Central memory CD8-positive, alpha-beta T cell (primary cell): ENCODE results near the gene DIP2C.

Source experiments
- ATAC-seq: fragments of 150-1000 bp; cut with Tn5 transposase; replicated peaks from 2 replicates; pipeline ENCODE4 v1.10.0; 2022; ENCODE audit warnings: mild to moderate bottlenecking, moderate FRiP score, moderate number of reproducible peaks; ENCODE audit not compliant: poor library complexity, severe bottlenecking; ENCODE audit errors: extremely low read depth
- DNase-seq, 2 donors: peaks; one replicate each; pipeline ENCODE4 v3.0.0; 2021; ENCODE audit warnings: low spot score in 2 of 2
- H3K27ac Mint-ChIP-seq: one replicate; pipeline ENCODE4 v1.8.0; 2022; ENCODE audit warnings: low read depth, mild to moderate bottlenecking, moderate library complexity, mixed read lengths
- H3K27me3 Mint-ChIP-seq: one replicate; pipeline ENCODE4 v1.8.0; 2022; ENCODE audit warnings: mixed read lengths
- H3K36me3 Mint-ChIP-seq: one replicate; pipeline ENCODE4 v1.8.0; 2022; ENCODE audit warnings: mild to moderate bottlenecking, moderate library complexity, mixed read lengths; ENCODE audit not compliant: insufficient read depth
- H3K4me1 Mint-ChIP-seq: one replicate; pipeline ENCODE4 v1.8.0; 2022; ENCODE audit warnings: mixed read lengths
- H3K4me3 Mint-ChIP-seq: one replicate; pipeline ENCODE4 v1.8.0; 2022; ENCODE audit warnings: mild to moderate bottlenecking, moderate library complexity, mixed read lengths
- H3K9me3 Mint-ChIP-seq: one replicate; pipeline ENCODE4 v1.8.0; 2022; ENCODE audit warnings: mixed read lengths

The DIP2C gene

DNA sequence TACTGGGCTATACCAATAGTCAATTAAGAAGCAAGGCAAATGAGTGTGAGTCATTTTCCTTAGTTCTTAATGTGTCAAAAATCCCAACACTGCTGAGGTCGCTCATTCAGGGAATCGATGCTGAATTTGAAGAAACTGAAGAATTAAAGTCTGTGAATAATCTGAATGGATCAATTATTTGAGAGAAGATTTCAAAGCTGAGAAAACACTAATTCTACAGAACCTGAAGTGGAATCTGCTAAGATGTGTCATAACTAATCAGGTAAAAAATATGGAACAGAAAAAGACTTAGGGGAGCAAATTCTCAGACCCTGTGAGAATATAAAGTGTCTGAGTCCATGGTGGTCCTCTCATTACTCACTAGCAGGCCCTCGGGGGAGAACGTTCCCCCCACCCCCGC is 125.6 kb downstream of the DIP2C start:
- ATAC-seq (no peak), DNase-seq (no peak)
- H3K4me1 Mint-ChIP-seq, result no peaks in the 10 kb centered on the region
- H3K36me3 Mint-ChIP-seq, result peaks cover 2% of the 10 kb centered on the region
- no peak overlapping the region for H3K27ac Mint-ChIP-seq
- H3K27me3 Mint-ChIP-seq, result peaks cover 42% of the 10 kb centered on the region
- H3K9me3 Mint-ChIP-seq, result peaks cover 4% of the 10 kb centered on the region
- no peak overlapping the region for H3K4me3 Mint-ChIP-seq

GRCh38 chr10:562142-562541 is 127.3 kb downstream of the DIP2C start:
- Mint-ChIP-seq H3K9me3 (peaks cover 4% of the 10 kb centered on the region), H3K27me3 (peaks cover 44% of the 10 kb centered on the region), H3K4me3 (no peak overlapping the region), H3K36me3 (peaks cover 2% of the 10 kb centered on the region), H3K27ac (no peak overlapping the region), H3K4me1 (no peaks in the 10 kb centered on the region)
- DNase-seq, result no peak
- ATAC-seq, result no peak

- Mint-ChIP-seq H3K4me3 (no peak overlapping the region), H3K36me3 (peaks cover 2% of the 10 kb centered on the region), H3K9me3 (peaks cover 4% of the 10 kb centered on the region), H3K27me3 (peaks cover 46% of the 10 kb centered on the region), H3K27ac (no peak overlapping the region), H3K4me1 (no peaks in the 10 kb centered on the region)
- no peak for DNase-seq
- ATAC-seq, result no peak
Observed at GRCh38 chr10:561721-562120, 127.7 kb downstream of the DIP2C start.

DNA sequence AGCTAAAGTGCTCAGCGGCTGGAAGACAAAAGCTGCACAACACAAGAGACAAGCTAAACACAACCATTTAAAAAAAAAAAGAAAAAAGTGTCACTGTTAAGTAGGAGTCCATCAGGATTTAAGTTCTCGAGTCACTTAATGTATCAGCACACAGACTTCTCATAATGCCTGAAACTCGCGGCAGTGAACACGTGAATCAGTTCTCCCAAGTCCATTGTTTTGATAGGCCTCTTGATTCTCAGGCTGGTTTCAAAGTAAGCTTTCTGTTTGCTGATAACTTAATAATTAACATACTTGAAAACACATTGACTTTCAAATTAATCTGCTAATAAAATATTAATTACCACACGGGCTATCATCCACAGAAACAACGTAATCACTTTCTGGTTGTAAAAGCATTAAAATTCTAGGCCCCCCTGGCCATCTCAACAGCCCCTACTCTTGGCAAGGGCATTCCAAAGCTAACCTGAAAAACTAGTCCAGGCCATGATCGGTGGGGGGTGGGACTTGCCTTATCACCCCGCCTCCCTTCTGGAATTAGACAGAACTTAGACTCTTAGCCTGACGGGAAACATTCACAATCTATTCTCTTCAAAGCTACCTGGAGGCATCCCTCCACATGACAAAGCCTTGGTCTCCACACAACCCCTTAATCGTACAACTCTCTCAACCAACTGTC is 129.0 kb downstream of the DIP2C start:
- no peaks in the 10 kb centered on the region for H3K4me1 Mint-ChIP-seq
- no peak overlapping the region for H3K4me3 Mint-ChIP-seq
- DNase-seq (no peak), ATAC-seq (no peak)
- H3K36me3 Mint-ChIP-seq, result peaks cover under 1% of the 10 kb centered on the region
- peaks cover 4% of the 10 kb centered on the region for H3K9me3 Mint-ChIP-seq
- H3K27me3 Mint-ChIP-seq, result peaks cover 46% of the 10 kb centered on the region
- H3K27ac Mint-ChIP-seq, result no peak overlapping the region

DNA sequence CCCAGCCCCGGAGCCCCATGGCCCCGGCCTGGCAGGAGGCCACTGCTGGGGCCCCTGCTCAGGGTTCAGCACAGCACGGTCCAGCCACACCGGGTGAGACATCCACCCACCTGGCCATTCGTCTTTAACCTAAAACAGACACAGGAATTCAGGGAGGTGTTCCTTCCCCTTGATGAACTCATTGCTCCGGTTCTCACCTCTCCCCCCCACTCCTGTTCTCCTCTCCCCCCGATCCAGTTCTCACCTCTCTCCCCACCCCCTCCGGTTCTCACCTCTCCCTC is 129.8 kb downstream of the DIP2C start:
- no peak overlapping the region for H3K27ac Mint-ChIP-seq
- no peak for ATAC-seq
- DNase-seq, result no peak

DNA sequence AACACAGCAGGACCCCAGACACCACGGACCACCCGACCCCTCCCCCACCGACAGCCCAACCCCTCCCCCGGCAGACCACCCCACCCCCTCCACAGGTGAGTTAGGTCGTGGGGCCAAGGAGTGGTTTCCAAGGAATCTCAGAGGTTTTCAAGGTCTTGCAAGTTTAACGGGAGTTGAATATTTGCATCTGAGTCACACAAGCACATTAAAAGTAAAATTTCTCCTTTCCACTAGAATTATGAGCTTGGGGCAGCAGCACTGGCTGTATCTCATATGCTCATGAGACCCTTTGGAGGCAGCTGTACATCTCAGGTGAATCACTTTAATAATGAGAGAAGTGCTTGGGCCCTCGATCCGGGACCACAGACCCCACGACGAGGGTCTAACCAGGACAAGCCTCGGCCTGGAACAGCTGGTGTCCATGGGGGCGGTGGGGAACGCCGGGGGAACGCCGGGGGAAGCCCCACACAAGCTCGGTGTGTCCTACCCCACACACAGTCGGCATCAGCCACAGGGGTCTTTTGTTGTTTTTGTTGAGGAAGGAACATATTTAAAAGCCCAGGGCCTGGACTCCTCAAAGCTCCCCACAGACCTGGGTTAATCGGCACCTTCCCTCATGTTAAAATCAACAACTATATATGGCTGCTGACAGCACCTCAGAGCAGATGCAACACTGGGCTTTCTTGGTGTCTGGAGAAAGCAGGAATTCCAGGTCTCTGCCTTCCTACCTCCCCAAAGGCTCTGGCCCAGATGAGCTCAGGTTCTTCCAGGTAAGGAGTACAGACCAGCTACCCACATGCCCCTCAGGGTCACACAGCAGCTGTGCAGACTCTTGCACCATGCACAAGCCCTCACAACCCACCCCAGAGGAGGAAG is 130.3 kb downstream of the DIP2C start:
- no peak overlapping the region for H3K4me3 Mint-ChIP-seq
- H3K4me1 Mint-ChIP-seq, result no peaks in the 10 kb centered on the region
- ATAC-seq (no peak), DNase-seq (no peak)
- H3K27ac Mint-ChIP-seq, result no peak overlapping the region
- no peaks in the 10 kb centered on the region for H3K36me3 Mint-ChIP-seq
- H3K27me3 Mint-ChIP-seq, result peaks cover 44% of the 10 kb centered on the region
- peaks cover 4% of the 10 kb centered on the region for H3K9me3 Mint-ChIP-seq

More for the DNA sequence above, 129.8 kb downstream of the DIP2C start:
- Mint-ChIP-seq H3K9me3 (peaks cover 4% of the 10 kb centered on the region), H3K27me3 (peaks cover 46% of the 10 kb centered on the region), H3K36me3 (no peaks in the 10 kb centered on the region), H3K4me1 (no peaks in the 10 kb centered on the region), H3K4me3 (no peak overlapping the region)

DNA sequence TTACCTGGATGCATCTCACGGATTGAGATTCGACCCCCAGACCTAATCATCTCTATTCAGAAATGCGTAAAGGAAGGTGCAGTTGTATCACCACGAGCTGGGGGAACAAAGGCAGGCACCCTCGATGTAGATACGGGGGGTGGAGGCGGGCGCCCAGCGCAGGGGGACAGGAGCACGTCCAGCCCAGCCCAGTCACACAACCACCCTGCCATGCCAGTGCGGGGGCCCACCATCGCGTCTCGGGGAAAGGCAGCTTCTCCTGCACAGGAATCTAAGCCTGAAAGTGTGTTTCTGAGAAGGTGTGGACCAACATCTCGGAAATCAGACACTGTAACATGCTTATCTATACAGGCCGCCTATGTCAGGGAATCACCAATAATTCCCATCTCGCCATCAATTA is 131.1 kb downstream of the DIP2C start:
- Mint-ChIP-seq H3K36me3 (no peaks in the 10 kb centered on the region), H3K4me3 (no peak overlapping the region), H3K27ac (no peak overlapping the region), H3K27me3 (peaks cover 44% of the 10 kb centered on the region), H3K9me3 (peaks cover 2% of the 10 kb centered on the region), H3K4me1 (no peaks in the 10 kb centered on the region)
- DNase-seq (no peak), ATAC-seq (no peak)

DNA sequence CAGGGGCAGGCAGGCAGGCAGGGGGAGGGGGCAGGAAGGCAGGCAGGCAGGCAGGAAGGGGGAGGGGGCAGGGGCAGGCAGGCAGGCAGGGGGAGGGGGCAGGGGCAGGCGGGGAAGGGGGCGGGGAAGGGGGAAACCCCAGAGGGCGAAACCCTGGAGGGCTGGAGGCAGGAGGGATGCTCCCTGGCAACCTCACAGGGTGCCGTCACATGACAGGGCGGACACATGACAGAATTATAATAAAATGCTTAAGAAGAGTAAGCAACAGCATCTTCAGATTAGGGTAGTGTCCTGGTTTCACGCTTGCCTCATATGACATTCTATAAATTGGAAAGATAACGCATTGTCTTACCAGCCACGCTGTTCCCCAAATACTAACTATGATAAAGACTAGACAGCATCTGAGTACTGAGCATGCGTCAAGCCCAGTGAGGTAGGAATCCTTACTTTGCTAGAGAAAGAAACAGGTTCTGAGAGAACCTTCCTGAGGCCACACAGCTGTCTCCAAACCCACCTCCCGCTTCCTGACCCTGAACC is 131.6 kb downstream of the DIP2C start:
- no peak overlapping the region for H3K4me3 Mint-ChIP-seq
- H3K27me3 Mint-ChIP-seq, result peaks cover 43% of the 10 kb centered on the region
- DNase-seq (no peak), ATAC-seq (no peak)
- no peaks in the 10 kb centered on the region for H3K9me3 Mint-ChIP-seq
- no peaks in the 10 kb centered on the region for H3K36me3 Mint-ChIP-seq
- no peaks in the 10 kb centered on the region for H3K4me1 Mint-ChIP-seq
- no peak overlapping the region for H3K27ac Mint-ChIP-seq

GRCh38 chr10:556971-557637 is 132.4 kb downstream of the DIP2C start:
- no peaks in the 10 kb centered on the region for H3K36me3 Mint-ChIP-seq
- DNase-seq (no peak), ATAC-seq (no peak)
- H3K4me3 Mint-ChIP-seq, result no peak overlapping the region
- H3K9me3 Mint-ChIP-seq, result no peaks in the 10 kb centered on the region
- no peak overlapping the region for H3K27ac Mint-ChIP-seq
- no peaks in the 10 kb centered on the region for H3K4me1 Mint-ChIP-seq
- peaks cover 42% of the 10 kb centered on the region for H3K27me3 Mint-ChIP-seq

GRCh38 chr10:555682-556350 is 133.7 kb downstream of the DIP2C start:
- Mint-ChIP-seq H3K9me3 (no peaks in the 10 kb centered on the region), H3K4me3 (no peak overlapping the region), H3K27me3 (peaks cover 50% of the 10 kb centered on the region), H3K27ac (no peak overlapping the region), H3K36me3 (no peaks in the 10 kb centered on the region), H3K4me1 (no peaks in the 10 kb centered on the region)
- ATAC-seq (no peak), DNase-seq (no peak)

DNA sequence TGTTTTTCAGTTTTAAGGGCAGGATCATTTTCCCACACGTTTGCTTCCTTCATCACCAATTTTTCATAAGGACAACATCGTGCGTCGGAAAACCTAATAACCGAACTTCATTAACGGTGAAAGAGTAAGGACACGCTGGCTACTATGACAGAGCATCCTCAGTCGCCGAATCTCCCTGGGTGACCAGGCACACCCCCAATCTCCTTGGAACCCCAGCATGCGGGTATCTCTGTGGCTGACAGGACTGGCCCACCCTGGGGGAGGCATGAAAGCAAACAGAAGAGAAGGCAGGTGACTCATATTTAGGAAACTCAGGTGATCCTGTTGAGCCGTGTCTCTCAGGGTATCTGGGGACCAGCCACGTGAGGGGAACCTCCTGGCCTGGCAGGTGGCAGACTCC is 134.2 kb downstream of the DIP2C start:
- ATAC-seq, result no peak
- no peaks in the 10 kb centered on the region for H3K9me3 Mint-ChIP-seq

GRCh38 chr10:554182-554848 is 135.2 kb downstream of the DIP2C start:
- H3K4me3 Mint-ChIP-seq, result no peak overlapping the region
- ATAC-seq, result no peak
- no peak for DNase-seq
- peaks cover 62% of the 10 kb centered on the region for H3K27me3 Mint-ChIP-seq
- H3K4me1 Mint-ChIP-seq, result no peaks in the 10 kb centered on the region
- no peaks in the 10 kb centered on the region for H3K36me3 Mint-ChIP-seq
- no peak overlapping the region for H3K27ac Mint-ChIP-seq
- no peaks in the 10 kb centered on the region for H3K9me3 Mint-ChIP-seq

More for the DNA sequence above, 134.2 kb downstream of the DIP2C start:
- Mint-ChIP-seq H3K4me3 (no peak overlapping the region), H3K27ac (no peak overlapping the region), H3K27me3 (peaks cover 55% of the 10 kb centered on the region), H3K36me3 (no peaks in the 10 kb centered on the region), H3K4me1 (no peaks in the 10 kb centered on the region)
- no peak for DNase-seq
